Inflammatory macrophage (primary cell): ENCODE measurements around the gene S100PBP.

ENCODE experiments used
- DNase-seq, 2 donors: peaks; one replicate each; pipeline ENCODE4 v3.0.0-alpha.2; 2020 to 2022

S100PBP gene

GRCh38 chr1:32871364-32872191 lies 54.1 kb downstream of the S100PBP start:
- no peak for DNase-seq

DNA sequence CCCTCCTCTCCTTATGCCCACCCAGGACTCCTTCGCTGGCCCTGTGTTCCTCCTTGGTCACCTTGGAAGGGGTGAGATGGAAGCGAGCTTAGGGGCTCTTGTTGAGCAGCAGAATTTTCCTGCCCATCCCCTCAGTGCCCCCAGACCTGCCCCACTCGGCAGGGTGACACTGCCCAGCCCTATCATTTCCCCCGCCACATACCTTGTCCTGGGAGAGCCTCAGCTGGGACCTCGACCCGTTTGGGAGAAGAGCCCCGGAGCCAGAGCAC lies 54.7 kb downstream of the S100PBP start:
- no peak for DNase-seq

DNA sequence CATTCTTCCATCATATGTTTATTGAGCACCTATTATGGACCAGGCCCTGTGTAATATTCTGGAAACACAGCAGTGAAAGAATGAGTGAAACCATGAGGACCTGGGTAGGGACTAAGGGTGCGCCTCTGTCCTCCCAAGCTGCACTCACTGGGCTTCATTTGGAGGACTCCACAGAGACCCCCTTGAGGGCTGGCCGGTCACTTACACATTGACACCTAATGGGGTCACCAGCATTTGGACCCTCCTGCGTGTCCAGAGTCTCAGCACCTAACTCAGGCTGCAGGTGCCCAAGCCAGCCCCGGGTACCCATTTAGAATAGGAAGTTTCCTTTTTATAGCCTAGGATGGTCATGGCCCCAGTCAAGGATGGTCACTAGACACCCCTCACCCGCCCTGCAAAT lies 56.0 kb downstream of the S100PBP start:
- no peak for DNase-seq

- no peak for DNase-seq
Observed at GRCh38 chr1:32874860-32875752, 57.7 kb downstream of the S100PBP start.

- DNase-seq, result peak; percentile 46 to 66
Observed at GRCh38 chr1:32876341-32877210, 59.1 kb downstream of the S100PBP start.

- DNase-seq, result no peak
Observed at GRCh38 chr1:32877211-32878110, 60.0 kb downstream of the S100PBP start.

- no peak for DNase-seq
Observed at GRCh38 chr1:32878183-32878582, 60.7 kb downstream of the S100PBP start.

DNA sequence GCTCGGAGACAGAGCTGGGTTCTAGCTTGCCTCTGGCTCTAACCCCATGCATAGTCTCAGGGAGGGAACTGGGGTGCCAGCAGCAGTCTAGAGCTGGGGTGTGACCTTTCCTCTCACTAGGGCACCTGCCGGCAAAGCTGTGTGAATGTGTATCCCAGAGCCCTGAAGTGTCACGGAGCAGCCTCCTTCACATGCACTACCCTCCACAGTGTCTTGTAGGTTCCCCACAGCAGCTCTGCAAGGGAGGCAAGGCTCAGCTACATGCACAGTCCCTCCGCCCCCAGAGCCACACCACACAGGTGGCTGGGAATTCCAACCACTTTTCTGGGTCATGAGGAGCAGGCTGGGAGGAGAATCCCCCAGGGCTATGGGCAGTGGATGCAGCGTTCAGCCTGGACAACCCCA lies 61.2 kb downstream of the S100PBP start:
- DNase-seq, result no peak

GRCh38 chr1:32881291-32881690 lies 63.8 kb downstream of the S100PBP start:
- DNase-seq, result no peak

DNA sequence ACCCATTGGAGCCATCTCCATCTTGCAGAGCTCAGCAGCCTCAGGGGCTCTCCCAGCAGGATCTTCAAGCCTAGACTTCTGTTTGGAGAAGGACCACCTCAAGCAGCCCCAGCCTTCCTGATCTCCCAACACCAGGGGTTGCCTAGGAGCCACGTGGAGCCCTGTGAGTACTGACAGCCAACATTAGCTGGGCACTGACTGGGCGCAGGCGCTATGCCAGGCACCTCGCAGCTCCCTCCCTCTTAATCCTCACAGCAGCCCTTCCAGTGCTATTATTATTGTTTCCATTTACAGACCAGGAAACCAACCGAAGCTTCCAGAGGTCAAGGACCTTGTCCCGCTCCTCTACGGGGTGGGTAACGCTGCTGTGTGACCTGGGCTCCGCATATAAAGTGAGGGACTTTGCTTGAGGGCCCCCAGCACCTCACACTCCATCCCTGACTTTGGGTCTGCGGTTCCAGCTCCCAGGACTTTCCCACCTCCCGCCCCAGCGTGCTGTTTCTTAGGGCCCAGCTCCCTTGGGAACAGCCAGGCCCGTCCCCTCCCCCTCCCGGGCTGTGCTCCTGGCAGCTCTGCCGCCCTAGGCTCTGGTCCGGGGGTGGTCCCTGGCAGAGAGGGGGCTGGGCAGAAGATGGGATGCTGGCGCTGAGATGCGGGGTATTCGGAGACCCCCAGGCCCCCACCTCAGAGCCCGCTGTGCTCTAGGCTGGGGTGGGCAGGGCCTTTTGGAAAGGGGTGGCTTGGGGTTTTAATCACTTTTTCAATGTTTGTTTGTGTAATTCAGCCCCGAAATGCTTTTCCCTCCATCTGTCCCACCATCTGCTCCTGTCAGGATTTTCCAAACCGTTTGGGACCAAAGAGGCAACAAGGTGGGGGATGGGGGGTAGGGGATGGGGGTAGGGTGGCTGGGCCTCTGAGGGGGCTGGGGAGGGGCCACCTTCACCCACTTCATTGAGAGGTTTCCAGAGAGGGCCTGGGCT lies 64.7 kb downstream of the S100PBP start:
- DNase-seq, result no peak

- DNase-seq, result no peak
Observed at GRCh38 chr1:32883338-32884031, 66.0 kb downstream of the S100PBP start.

GRCh38 chr1:32884032-32884372 lies 66.5 kb downstream of the S100PBP start:
- no peak for DNase-seq

- no peak for DNase-seq
Observed at GRCh38 chr1:32884726-32885125, 67.3 kb downstream of the S100PBP start.

- DNase-seq, result no peak
Observed at GRCh38 chr1:32885676-32886003, 68.2 kb downstream of the S100PBP start.

DNA sequence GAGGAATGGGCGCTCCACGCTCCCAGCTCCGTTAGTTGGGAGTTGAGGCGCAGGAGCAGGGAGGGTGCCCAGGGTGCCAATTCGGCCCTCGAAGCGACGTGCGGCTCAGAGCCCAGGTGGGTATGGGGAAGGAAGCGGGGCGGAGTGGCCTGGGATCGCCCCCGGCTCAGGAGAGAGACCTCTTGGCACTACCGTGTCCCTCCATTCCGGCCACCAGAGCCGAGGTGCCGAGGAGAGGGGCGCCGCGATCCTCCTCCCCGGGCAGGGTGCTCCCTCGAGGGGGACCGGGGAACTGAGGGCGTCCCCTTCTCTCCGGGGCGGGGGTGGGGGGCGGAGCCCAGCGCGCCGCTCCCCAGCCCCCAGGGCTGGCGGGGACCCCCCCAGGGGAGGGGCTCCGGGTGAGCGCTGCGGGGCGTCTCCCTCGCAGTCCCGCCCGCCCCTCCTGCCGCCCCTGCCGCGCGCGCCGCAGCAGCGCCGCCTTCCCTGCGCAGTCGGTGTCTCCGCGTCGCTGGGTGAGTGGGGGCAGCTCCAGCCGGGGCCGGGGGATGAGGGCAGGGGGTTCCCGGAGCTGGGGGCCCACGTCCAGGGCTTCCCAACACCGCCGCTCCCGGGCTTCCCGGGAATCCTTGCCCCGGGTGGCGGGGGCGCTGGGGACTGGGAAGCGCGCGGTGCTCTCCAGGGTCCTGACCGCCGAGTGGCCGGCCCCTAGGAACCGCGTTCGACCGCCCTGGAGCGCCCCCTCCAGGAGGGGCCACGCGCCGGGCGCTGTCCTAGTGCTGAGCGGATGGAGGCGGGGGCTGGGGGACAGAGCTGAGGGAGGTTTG lies 68.8 kb downstream of the S100PBP start, which contains the start of gene HPCA:
Gene HPCA (plus strand): TSS at position 488 of the 824 bp plus-strand sequence. CDS start 2,408 bp downstream, outside the sequence.
- peak; percentile 19 to 52 for DNase-seq

GRCh38 chr1:32886828-32887414 lies 69.5 kb downstream of the S100PBP start:
- DNase-seq, result no peak

- no peak for DNase-seq
Observed at GRCh38 chr1:32887623-32888022, 70.2 kb downstream of the S100PBP start.

DNA sequence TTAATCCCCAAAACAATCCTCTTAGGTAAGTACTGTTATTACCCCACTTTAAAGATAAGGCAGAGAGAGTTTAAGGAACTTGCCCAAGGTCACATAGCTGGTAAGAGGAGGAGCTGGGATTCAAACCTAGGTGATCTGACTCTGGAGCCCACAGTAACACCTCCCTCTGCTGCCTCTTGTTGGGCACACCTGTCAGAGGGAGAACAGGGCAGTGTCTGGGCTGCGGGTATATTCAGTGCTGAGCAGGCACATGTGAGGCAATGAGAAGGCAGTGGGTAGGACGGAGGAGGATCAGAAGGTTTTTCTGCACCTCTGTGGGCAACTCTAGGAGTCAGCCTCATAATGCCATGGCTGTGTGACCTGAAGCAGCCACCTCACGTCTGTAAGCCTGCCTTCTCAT lies 70.7 kb downstream of the S100PBP start:
- DNase-seq, result no peak
